Endodermal cell (in vitro differentiated cells): ENCODE results near the gene OVCA2. TPM values are rescaled to one million over a fixed set of nuclear protein-coding genes. Genes with fewer than 3 reads are reported as not detected.

Source experiments
- DNase-seq: peaks from one replicate; pipeline ENCODE4 v3.0.0-alpha.2; 2017
- H3K27ac ChIP-seq: 2 replicates; pipeline ENCODE4 v1.5.1; 2013; ENCODE audit warnings: mild to moderate bottlenecking, low read depth, low read length, moderate library complexity
- H3K27me3 ChIP-seq: 2 replicates; pipeline ENCODE4 v1.6.1; 2013; ENCODE audit warnings: mild to moderate bottlenecking, low read length, moderate library complexity; ENCODE audit not compliant: insufficient read depth, control insufficient read depth, poor library complexity, severe bottlenecking
- H3K36me3 ChIP-seq: 2 replicates; pipeline ENCODE4 v1.7.0; 2013; ENCODE audit warnings: mild to moderate bottlenecking, low read length, moderate library complexity; ENCODE audit not compliant: control insufficient read depth, insufficient read depth
- H3K4me1 ChIP-seq: one replicate; pipeline ENCODE4 v1.7.0; 2013; ENCODE audit warnings: low read length; ENCODE audit not compliant: control insufficient read depth, insufficient read depth
- H3K4me3 ChIP-seq: 2 replicates; pipeline ENCODE4 v1.5.1; 2013; ENCODE audit warnings: mild to moderate bottlenecking, low read length, moderate library complexity
- H3K9ac ChIP-seq: 2 replicates; pipeline ENCODE4 v1.6.1; 2013; ENCODE audit warnings: mild to moderate bottlenecking, low read length, moderate library complexity; ENCODE audit not compliant: poor library complexity, severe bottlenecking; ENCODE audit errors: extremely low read depth
- H3K9me3 ChIP-seq: 2 replicates; pipeline ENCODE4 v1.6.1; 2013; ENCODE audit warnings: mild to moderate bottlenecking, low read length, moderate library complexity; ENCODE audit not compliant: control insufficient read depth
- H3K27ac Mint-ChIP-seq: 2 replicates; pipeline ENCODE4 v1.8.0; 2020; ENCODE audit warnings: mixed read lengths
- H3K27me3 Mint-ChIP-seq: 2 replicates; pipeline ENCODE4 v1.8.0; 2021; ENCODE audit warnings: mild to moderate bottlenecking, mixed read lengths; ENCODE audit not compliant: insufficient read depth
- H3K36me3 Mint-ChIP-seq: 2 replicates; pipeline ENCODE4 v1.8.0; 2020; ENCODE audit warnings: low read depth, mixed read lengths
- H3K4me1 Mint-ChIP-seq: 2 replicates; pipeline ENCODE4 v1.8.0; 2020; ENCODE audit warnings: mixed read lengths
- H3K4me3 Mint-ChIP-seq: 2 replicates; pipeline ENCODE4 v1.8.0; 2020; ENCODE audit warnings: mild to moderate bottlenecking, moderate library complexity, mixed read lengths
- H3K9me3 Mint-ChIP-seq: 2 replicates; pipeline ENCODE4 v1.8.0; 2020; ENCODE audit warnings: mild to moderate bottlenecking, mixed read lengths
- CTCF ChIP-seq: fragments of 200-600 bp; sonication (generic); conservative IDR thresholded peaks from 2 replicates; pipeline ENCODE4 v1.5.0; 2021; ENCODE audit warnings: antibody characterized with exemption, mild to moderate bottlenecking
- WGBS, 2 experiments: methylation state at CpG; one replicate each; pipeline versions ENCODE4 v1.1.5 to v1.1.7; 2013; ENCODE audit warnings: missing lambda C conversion rate in 2 of 2, mixed read lengths in 1 of 2; ENCODE audit not compliant: insufficient coverage in 1 of 2, insufficient read length in 1 of 2; 5-methylcytosine and 5-hydroxymethylcytosine counted together
- total RNA-seq, 2 donors: library from RNA; stranded (reverse); fragmentation: NEBNext Ultra II Directional in 1 of 2; extraction: Animal tissue kit (Norgen Biotek cat#: 25700) in 1 of 2; gene quantifications; 2 replicates in 1 of 2; 3 replicates in 1 of 2; pipeline ENCODE4 v1.2.1, GENCODE V29; 2021

The OVCA2 gene
- total RNA-seq, 2 donors from 2014 or later = 19.8 to 27.5 TPM

DNA sequence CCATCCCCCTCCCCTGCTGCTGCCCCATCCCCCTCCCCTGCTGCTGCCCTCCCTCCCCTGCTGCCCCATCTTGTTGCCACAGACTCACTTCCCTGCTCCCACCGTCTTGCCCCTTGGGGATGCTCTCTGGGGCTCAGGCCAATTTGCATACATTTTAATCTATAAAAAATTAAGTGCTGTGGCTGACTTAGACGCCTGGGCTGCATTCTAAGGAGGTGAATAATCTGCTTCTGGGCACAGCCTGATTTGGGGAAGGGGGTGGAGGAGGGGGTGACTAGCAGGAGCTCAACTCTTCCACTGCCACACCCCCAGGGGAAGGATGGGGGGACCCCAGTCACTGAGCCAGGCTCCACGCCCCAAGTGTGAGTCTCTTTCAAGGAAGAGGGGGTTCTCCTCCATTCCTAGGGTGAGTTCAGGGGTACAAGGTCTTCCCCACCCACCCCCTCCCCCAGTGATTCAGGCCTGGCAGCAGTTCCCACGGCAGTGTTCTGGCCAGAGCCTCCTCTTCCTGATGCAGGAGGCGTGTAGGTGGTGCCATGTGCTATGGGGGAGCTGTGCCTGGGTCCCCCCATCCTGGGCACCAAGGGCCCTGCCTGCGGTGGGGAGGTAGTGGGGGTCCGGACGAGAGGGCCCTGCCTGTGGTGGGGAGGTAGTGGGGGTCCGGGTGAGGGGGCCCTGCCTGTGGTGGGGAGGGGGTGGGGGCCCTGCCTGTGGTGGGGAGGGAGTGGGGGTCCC, 6.8 kb upstream of the OVCA2 start:
- 64% methylated on average over 4 of the region's 9 CpGs; no CpG with 5 or more reads in 1 of the 2 experiments for WGBS, 2 experiments
- Histone ChIP-seq H3K9ac (no peak overlapping the region), H3K4me1 (peaks cover 4% of the 10 kb centered on the region), H3K27me3 (no peaks in the 10 kb centered on the region), H3K9me3 (no peaks in the 10 kb centered on the region), H3K27ac (no peak overlapping the region), H3K4me3 (no peak overlapping the region), H3K36me3 (peaks cover 11% of the 10 kb centered on the region)
- Mint-ChIP-seq H3K4me3 (no peak overlapping the region), H3K9me3 (no peaks in the 10 kb centered on the region), H3K4me1 (peaks cover 4% of the 10 kb centered on the region), H3K27me3 (no peaks in the 10 kb centered on the region), H3K36me3 (peaks cover 24% of the 10 kb centered on the region), H3K27ac (no peak overlapping the region)
- no peak for TF ChIP-seq CTCF
- DNase-seq = no peak

GRCh38 chr17:2035541-2036488, 6.0 kb upstream of the OVCA2 start:
- DNase-seq = no peak
- WGBS, 2 experiments = 94 to 100% methylated on average over 16 to 29 of the region's 29 CpGs
- Histone ChIP-seq H3K9me3 (no peaks in the 10 kb centered on the region), H3K27me3 (no peaks in the 10 kb centered on the region), H3K4me1 (peaks cover 3% of the 10 kb centered on the region), H3K27ac (no peak overlapping the region), H3K4me3 (no peak overlapping the region), H3K9ac (no peak overlapping the region), H3K36me3 (peaks cover 20% of the 10 kb centered on the region)
- Mint-ChIP-seq H3K9me3 (no peaks in the 10 kb centered on the region), H3K36me3 (peaks cover 28% of the 10 kb centered on the region), H3K4me1 (peaks cover 6% of the 10 kb centered on the region), H3K27ac (no peak overlapping the region), H3K27me3 (no peaks in the 10 kb centered on the region), H3K4me3 (no peak overlapping the region)
- TF ChIP-seq CTCF = no peak

DNA sequence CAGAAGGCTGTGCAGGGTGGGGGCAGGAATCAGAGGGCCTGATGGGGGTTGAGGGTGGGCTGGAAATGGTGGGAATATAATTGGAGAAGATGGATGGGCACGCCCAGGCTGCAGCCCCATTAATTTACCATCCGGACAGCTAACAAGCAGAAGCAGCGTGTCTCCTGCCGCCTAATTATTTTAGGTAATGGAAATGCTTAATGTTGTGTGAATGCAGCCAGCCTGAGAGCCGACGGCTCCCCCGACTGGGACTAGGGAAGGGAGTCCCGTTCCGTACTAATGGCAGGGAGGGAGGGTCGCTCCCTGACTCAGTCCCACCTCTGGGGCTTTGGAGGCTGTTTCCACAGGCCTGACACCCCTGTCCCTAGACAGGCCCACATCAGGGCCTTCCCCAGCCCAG, 4.7 kb upstream of the OVCA2 start:
- Histone ChIP-seq H3K27me3 (no peaks in the 10 kb centered on the region), H3K9me3 (no peaks in the 10 kb centered on the region), H3K36me3 (peaks cover 23% of the 10 kb centered on the region), H3K9ac (no peak overlapping the region), H3K4me1 (no peaks in the 10 kb centered on the region), H3K4me3 (no peak overlapping the region), H3K27ac (no peak overlapping the region)
- H3K27ac Mint-ChIP-seq = no peak overlapping the region
- no peak overlapping the region for H3K4me3 Mint-ChIP-seq
- no peaks in the 10 kb centered on the region for H3K9me3 Mint-ChIP-seq
- no peak for DNase-seq
- peaks cover 28% of the 10 kb centered on the region for H3K36me3 Mint-ChIP-seq
- TF ChIP-seq CTCF = no peak
- no peaks in the 10 kb centered on the region for H3K27me3 Mint-ChIP-seq
- 90 to 94% methylated on average over 8 to 10 of the region's 10 CpGs for WGBS, 2 experiments
- H3K4me1 Mint-ChIP-seq = peaks cover 8% of the 10 kb centered on the region
